Measurements from ENCODE around the gene RAB11FIP4.

Gene RAB11FIP4

DNA sequence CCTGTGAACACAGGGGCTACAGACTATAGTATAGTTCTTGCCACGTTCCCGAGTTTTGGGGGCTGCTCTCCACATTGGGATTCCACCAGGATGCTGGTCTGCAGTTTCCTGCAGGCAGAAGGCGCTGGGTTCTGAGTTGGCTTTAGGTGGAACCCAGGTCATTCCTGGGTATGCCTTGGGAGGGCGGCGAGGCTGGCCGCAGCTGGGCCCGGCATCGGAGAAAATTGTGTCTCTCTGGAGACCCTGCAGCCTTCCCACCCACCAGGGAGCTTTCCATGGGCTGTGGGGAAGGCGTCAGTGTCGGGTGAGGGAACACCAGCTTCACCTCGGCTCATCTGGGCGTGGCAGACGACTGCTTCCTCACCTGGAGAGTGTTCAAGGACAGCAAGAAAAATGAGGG, 183.6 kb downstream of the RAB11FIP4 start:
- no peak for DNase-seq

GRCh38 chr17:31579265-31579664, 187.8 kb downstream of the RAB11FIP4 start:
- DNase-seq: no peak

- no peak for DNase-seq
Observed at GRCh38 chr17:31580316-31580705, 188.8 kb downstream of the RAB11FIP4 start.

DNA sequence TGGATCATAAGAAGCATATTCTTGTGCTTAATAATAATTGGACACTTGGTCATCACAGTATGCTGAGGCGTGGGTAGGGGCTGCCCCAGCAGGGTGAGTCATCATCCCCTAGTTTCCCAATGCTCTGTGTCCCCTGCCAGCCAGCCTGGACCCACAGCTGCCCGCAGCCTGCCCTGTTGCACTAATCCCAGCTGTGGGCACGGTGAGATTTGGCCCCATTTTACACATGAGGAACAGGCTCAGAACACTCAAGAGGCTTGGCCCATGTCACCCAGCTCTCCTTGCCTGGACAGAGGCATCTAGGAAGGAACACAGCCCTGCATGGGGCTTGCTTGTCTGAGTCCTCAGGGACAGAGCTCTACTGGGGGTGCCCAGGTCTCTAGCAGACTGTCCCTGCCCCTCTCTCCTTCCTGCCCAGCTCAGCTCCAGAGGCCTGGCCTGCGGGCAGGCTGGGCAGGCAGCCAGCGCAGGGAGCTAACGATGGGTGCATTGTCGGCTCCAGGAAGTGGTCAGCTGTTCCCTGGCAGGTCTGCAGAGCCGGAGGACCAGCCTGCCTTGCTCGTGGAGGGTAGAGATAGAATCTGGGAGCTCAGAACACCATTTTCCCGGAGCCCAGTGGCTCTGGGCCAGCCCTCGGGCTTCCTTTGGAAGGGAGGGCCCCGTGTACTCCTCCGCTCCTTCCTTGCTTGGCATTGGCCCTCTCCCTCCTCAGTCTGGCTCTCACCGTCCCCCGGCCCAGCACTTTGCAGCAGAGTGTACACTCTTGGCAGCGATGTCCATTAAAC, 189.4 kb downstream of the RAB11FIP4 start:
- DNase-seq: no peak

GRCh38 chr17:31581491-31581890, 190.0 kb downstream of the RAB11FIP4 start:
- DNase-seq: no peak

DNA sequence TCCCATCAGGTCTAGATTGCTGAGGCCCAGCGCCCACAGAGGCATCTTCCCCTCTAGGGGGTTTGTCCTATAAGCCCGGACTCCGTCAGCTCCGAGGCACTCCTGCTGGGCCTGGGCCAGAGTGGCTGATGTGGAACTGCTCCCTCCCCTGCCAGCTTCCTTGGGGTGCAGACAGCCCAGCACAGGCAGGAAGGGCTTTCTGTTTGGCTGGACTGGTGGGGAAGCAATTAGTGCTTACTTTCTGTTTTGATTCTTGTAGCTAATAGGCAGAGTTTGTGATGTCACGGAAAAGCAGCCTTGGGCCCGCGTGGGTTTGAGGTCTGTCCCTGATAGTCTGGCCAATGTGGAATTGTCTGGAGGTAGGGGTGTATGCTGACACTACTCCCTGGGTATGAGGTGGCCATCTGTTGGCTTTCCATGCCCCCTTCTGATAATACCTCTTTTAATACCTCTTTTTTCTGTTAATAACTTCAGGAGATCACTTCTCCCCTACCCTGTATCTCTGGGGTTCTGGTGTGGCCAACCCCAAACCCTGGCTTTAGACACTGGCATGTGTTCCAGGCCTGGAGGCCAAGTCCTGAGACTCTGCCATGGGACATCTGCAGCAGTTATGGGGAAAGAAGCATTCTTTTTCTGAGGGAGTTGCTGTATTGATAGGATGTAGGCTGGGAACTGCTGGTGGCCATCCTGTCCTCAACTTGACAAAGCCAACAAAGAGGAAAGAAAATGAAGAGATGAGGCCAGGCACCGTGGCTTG, 190.9 kb downstream of the RAB11FIP4 start:
- DNase-seq: peak; percentile 34

DNA sequence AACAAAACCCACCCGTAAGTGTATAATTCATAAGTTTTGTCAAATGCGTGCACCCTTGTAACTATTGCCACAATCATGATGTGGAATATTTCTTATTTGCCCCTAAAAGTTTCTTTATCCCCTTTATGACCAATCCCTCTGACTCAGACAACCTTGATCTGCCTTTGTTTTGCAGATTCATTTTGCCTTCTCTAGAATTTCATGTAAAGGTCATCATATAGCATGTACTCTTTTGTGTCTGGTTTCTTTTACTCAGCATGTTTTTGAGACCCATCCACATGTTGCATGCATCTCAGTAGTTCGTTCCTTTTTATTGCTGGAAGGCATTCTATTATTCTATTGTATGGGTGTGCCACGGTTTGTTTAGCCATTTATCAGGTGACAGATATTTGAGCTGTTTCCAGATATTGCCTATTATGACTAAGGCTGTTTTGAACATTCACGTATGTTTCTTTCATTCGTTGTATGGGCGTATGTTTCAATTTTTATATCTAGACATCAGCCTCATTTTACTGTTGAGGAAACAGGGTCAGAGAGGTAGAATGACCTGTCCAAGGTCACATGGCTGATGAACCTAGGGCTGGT, 192.4 kb downstream of the RAB11FIP4 start:
- DNase-seq: no peak

- peak; percentile 4 for DNase-seq
Observed at GRCh38 chr17:31584438-31585279, 193.2 kb downstream of the RAB11FIP4 start.

DNA sequence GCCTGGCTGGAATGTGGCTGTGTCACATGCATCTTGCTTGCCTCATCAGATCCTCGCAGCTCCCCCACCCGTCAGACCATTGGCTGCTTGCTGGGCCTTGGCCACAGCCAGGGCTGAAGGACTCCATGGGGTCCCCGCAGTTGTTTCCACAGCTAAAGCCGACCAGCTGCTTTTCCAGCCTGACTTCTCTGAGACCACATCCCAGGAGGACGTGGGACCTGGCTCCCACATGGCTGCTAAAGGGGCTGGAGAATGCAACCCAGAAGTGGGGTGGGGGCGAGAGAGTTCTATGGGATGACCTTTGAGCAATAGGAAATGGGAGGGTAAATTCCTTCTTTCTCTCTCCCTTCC, 193.8 kb downstream of the RAB11FIP4 start:
- no peak for DNase-seq

- no peak for DNase-seq
Observed at GRCh38 chr17:31586946-31587345, 195.5 kb downstream of the RAB11FIP4 start.

DNA sequence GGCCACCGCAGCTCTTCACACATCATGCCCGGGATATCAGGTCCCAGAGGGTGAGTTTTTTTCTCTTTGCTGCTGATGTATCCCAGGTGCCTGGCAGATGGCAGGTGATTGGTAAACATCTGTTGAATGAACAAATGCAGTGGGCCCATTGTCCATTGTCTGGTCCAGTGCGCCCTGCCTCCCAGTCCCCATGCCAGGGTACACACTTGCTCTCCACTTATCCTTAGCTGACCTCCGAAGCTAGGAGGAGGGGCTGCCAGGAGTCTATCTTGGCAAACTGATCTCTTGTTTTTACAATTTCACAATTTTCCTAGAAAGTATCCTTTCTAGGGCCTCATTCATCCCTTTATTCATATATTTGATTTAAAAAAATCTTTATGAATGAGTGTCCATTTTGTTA, 196.0 kb downstream of the RAB11FIP4 start:
- DNase-seq: no peak

Data from GDM1 (cell line).